Stimulated activated CD4-positive, alpha-beta T cell treated with anti-CD3 and anti-CD28 coated beads, Interleukin-12 subunit alpha, Interleukin-12 subunit beta, amount 100 ng/mL, for 24 hours (primary cell): Measurements from ENCODE around the gene DEF6.
A peak's percentile ranks its signal among the peaks of the same experiment; 100 is the strongest.
"Not testable (repeated sequence)": the region's sequence is repeated elsewhere in the genome, so short reads cannot be mapped to it uniquely, and the experiment has no call there.

Experiments used
- DNase-seq, 2 experiments: peaks; one replicate each; pipeline ENCODE4 v3.0.0-alpha.2; 2020; ENCODE audit warnings: low read depth in 2 of 2

Gene DEF6

GRCh38 chr6:35278708-35279107, 18.9 kb upstream of the DEF6 start:
- DNase-seq = no peak

GRCh38 chr6:35280903-35281302, 16.7 kb upstream of the DEF6 start:
- no peak for DNase-seq

DNA sequence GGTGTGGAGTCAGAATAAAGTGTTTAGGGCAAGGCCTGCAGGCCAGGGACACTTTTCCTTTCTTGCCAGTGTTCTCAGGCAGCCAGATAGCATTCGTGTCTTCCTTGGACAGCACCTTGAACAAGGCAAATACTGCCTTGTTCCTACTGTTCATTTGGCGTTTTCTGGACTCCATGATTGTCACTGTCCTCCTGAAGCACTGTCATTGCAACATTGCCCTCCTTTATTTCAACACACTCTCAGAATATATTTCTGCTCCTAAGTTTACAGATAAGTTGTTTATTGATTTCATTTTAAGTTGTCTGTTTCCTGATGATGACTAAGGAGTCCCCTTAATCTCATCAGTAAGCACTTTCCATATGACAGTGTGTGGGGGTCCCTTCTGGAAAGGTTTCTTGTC, 15.1 kb upstream of the DEF6 start:
- no peak for DNase-seq

- DNase-seq = no peak
Measured at GRCh38 chr6:35283361-35283760, 14.3 kb upstream of the DEF6 start.

DNA sequence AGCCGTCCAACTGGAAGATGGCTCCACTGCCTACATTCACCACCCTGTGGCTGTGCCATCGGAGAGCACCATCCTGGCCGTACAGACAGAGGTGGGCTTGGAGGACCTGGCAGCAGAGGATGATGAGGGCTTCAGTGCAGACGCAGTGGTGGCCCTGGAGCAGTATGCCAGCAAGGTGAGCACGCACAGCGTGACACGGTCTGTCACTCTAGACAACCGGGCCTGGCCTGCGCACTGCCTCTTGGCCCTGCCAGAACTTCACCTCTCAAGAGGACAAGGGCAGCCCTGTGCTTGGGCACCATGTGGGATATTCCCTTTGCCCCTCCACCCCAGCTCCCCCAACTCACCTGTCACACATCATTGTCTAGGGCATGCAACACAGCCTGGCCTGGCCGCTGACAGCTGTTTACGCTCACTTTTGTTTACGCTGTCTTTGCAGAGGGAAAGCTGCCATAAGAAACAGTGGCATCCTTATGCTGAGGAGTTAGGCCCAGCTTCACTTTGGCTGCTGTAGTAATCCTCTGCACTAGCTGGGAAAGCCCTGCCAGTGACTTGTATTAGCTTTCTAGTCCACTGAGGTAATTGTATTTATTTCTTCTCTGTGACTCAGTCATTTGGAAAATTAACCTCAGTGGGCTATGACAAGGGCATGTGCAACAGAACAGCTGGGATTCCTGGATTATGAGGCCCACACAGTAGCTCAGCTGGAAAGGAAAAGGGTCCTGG, 9.8 kb upstream of the DEF6 start:
- DNase-seq = no peak

DNA sequence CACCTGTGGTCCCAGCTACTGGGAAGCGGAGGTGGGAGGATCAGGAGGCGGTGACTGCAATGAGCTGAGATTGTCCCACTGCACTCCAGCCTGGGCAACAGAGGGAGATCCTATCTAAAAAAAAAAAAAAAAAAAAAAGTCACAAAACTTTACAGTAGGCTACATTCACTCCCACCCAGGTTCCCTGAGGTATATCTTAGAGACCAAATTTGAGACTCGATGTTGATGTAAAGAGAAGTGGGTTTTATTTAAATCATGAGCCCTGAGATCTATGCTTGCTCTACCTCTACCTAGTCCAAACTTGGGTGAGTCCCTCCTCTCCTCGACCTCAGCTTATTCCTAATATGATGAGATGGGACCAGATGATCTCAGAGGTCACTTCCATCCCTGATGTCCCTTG, 8.8 kb upstream of the DEF6 start:
- no peak for DNase-seq

DNA sequence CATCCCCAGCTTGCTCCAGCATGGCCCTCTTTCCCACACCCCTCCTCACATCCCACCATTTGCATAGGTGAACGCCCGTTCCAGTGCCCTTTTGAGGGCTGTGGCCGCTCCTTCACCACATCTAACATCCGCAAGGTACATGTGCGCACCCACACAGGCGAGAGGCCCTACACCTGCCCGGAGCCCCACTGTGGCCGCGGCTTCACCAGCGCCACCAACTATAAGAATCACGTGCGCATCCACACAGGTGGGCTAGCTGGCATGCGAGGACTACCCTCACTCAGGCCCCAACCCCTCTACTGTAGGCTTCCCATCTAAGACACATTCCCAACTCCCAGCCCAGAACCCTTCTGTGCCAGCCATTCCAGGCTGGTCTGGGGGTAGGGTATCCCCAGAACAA, 6.1 kb upstream of the DEF6 start:
- no peak for DNase-seq

GRCh38 chr6:35292494-35292893, 5.1 kb upstream of the DEF6 start:
- no peak for DNase-seq

GRCh38 chr6:35293681-35294080, 3.9 kb upstream of the DEF6 start:
- DNase-seq = no peak

DNA sequence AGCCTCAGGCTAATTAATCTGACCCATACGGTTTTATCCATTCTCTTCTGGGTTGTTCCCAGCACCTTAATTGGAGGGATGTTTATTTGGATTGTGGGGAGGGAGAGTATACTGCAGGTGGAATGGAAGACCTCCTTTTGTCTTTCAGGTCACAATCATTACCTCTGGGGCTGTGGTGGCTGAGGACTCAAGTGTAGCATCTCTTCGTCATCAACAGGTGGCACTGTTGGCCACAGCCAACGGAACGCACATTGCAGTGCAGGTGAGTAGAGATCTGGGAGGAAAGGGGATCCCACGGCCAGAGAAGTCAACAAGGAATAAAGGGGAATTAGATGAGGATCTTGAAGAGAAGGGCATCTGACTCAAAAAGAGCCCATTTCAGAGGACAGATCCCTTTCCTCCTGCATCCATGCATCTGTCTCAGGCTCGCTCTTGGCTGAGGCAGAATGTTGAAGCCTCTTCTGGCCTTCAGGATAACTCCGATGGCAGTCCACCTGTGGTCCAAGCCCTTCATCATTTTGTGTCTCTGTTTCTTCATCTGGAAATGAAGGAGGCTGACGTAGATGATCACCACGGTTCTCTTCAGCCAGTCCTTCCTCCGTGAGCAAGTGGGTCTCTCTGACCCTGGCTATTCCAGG, 3.2 kb upstream of the DEF6 start:
- DNase-seq = no peak

- no peak for DNase-seq
Measured at GRCh38 chr6:35295036-35295435, 2.6 kb upstream of the DEF6 start.

GRCh38 chr6:35295521-35296315, 1.9 kb upstream of the DEF6 start:
- no peak for DNase-seq

DNA sequence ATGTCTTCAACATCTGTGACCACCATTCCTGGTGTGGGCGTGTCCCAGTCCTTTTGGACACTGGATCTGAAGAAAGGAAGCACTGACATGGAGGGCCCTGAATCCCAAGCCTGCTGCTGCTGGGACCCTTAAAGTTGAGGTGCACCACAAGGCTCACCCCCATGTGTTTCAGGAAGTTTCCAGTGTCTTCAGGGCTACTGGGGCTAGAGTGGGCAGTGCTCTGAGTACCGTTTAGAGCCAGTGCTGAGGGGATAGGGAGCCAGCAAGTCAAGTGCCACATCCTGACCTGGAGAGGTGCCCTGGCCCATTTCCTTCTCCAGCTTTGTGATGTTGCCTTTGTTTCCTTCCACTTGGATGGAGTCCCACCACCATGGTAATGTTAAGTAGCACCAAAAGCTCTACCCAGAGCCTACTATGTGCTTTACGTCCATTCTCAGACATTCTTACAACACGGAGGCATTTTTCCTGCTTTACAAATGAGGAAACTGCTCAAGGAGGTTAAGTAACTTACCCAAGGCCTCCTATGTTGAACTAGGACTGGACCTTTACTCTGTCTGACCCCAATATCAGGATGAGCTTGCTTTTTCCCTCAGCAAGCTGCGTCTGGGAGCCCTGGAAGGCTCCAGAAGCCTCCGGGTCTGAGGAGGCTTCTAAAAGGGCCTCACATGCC, 552 bp upstream of the DEF6 start:
- DNase-seq = no peak

DNA sequence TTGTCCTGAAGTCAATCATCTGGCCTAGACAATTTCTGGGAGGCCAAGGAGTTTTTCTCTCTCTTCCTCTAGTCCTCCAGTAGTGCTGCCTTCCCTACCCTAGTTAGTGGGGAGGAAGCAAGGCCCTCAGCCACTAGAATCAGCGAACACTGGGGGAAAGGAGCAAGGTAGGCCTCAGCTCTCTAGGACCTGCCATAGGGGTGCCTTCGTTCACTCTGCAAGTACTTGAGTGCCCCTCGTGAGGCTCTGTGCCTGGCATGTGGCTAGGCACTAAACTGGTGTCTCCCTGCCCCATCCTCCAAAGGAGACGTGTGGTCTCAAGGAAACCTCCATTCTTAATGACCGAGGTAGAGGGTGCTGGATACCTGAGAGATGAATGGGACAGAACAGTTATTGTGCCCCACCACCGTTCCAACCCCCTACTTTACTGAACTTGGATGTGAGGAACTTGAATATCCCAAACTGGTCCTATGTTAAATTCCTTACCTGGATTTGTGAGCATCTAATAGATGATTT, 1.1 kb downstream of the DEF6 start:
- no peak for DNase-seq

- peak in 1 of 2 experiments; percentile 39 for DNase-seq
Measured at GRCh38 chr6:35299674-35300073, 2.1 kb downstream of the DEF6 start.

- DNase-seq = no peak
Measured at GRCh38 chr6:35300848-35301247, 3.2 kb downstream of the DEF6 start.

DNA sequence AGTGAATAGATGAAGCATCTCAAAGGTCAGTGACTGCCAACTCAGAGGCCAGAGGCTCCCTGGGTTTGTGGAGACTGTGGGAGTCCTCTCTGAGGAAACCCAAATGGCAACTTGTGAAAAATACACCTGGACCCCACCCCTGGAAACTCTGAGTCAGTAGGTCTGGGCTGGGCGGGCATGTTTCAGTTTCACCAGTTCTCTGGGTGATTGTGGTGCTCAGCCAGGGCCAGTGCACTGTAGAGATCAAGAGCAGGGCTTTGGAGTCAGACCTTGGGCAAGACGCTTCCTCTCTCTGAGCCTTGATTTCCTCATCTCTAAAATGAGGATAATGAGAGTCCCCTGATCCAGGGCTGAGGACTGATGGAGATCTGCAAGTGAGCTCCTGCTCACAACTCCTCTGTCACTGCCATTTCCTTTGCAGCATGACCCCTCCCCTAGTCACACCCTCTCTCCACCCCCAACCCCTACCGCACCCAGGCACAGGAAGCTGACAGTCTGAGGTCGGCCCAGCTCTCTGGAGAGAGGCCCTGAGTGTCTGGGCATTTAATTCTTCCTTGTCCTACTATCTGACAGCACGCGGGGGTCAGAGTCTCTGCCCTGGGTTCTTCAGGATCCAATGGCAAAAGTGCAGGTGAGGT, 5.1 kb downstream of the DEF6 start:
- DNase-seq = peak; percentile 70 to 86

- DNase-seq = no peak
Measured at GRCh38 chr6:35304299-35304698, 6.7 kb downstream of the DEF6 start.

GRCh38 chr6:35305117-35305516, 7.5 kb downstream of the DEF6 start:
- no peak for DNase-seq

DNA sequence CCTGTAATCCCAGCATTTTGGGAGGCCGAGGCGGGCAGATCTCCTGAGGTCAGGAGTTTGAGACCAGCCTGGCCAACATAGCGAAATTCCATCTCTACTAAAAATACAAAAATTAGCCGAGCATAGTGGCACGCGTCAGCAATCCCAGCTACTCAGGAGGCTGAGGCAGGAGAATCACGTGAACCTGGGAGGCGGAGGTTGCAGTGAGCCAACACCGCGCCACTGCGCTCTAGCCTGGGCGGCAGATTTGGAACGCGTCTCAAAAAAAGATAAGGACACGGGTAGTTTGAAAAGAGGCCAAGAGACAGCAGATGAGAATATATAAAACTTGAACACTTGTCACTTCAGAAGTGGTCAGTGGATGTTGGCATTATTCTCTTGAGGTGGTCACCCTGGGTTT, 9.5 kb downstream of the DEF6 start:
- DNase-seq = not testable (repeated sequence)

- DNase-seq = not testable (repeated sequence)
Measured at GRCh38 chr6:35308543-35308942, 10.9 kb downstream of the DEF6 start.
